Subcutaneous abdominal adipose tissue (tissue), 5 donors: ENCODE data around the gene LYPD6.

Experiments used
- H3K27ac ChIP-seq: one replicate; pipeline ENCODE4 v1.7.0; 2013; ENCODE audit warnings: low read depth, mild to moderate bottlenecking, inconsistent platforms, low read length, moderate library complexity
- H3K27me3 ChIP-seq, 5 donors: one replicate each; pipeline ENCODE4 v1.7.0; 2013; ENCODE audit warnings: low read length in 5 of 5, inconsistent platforms in 1 of 5; ENCODE audit not compliant: control insufficient read depth in 5 of 5, insufficient read depth in 4 of 5
- H3K36me3 ChIP-seq, 5 donors: one replicate each; pipeline ENCODE4 v1.7.0; 2013; ENCODE audit warnings: low read length in 5 of 5; ENCODE audit not compliant: control insufficient read depth in 5 of 5, insufficient read depth in 5 of 5
- H3K4me1 ChIP-seq, 5 donors: one replicate each; pipeline ENCODE4 v1.7.0; 2013; ENCODE audit warnings: low read length in 5 of 5, mild to moderate bottlenecking in 3 of 5, moderate library complexity in 1 of 5; ENCODE audit not compliant: control insufficient read depth in 5 of 5, insufficient read depth in 5 of 5
- H3K4me3 ChIP-seq, 5 donors: one replicate each; pipeline ENCODE4 v1.7.0; 2013; ENCODE audit warnings: low read length in 5 of 5, low read depth in 1 of 5
- H3K9ac ChIP-seq, 5 donors: one replicate each; pipeline ENCODE4 v1.7.0; 2013; ENCODE audit warnings: low read length in 5 of 5, mild to moderate bottlenecking in 4 of 5, moderate library complexity in 3 of 5
- H3K9me3 ChIP-seq, 5 donors: one replicate each; pipeline ENCODE4 v1.7.0; 2013; ENCODE audit warnings: low read length in 5 of 5; ENCODE audit not compliant: control insufficient read depth in 5 of 5
- donor health status: healthy.
- donor health status: healthy.
- donor health status: healthy.
- donor health status: healthy.
- donor health status: healthy.

LYPD6 gene

DNA sequence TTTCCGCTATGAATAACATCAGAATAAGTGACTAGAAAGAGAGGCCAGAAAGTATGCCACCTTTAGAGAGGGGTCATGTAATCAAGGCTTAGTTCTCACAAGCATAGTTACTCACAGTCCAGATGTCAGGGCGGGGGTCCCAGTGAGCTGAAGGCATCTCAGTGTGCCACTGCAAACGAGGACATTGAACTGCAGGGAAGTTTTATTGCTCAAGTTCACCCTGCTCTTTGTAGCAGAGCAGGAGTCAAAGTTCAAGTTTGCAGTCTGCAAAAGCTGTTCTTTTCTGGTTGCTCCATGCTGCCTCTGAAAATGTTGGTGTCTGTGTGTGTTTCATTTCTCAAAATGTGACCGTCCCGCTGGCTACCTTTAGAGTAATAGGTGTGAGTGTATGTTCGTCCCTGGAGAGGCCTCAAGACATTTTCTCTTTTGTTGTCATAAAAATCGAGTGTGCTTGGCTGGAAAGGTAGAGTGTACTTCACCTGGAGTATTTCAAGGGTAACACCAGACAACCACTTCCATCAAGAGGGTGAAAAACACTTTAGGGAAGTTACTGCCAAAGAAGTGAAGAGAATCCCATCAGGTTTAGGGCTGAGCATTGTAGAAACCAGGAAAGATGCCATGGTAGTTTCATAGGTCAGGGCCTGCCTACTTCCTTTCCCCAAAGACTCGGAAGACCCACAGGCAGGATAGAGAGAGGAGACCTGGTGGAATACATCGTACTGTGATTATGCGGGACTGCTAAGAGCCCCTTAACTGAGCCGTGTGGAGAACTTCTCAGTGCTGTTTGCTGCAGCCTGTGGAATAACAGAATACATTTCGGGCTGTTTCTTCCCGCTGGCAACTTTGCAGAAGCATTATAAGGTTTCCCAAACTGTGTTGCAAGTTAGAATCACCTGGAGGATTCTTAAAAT, 89.9 kb downstream of the LYPD6 start:
- Histone ChIP-seq H3K4me3 (no peak overlapping the region), H3K27me3 (no peaks in the 10 kb centered on the region), H3K4me1 (no peaks in the 10 kb centered on the region), H3K9me3 (no peaks in the 10 kb centered on the region), H3K27ac (no peak overlapping the region), H3K9ac (no peak overlapping the region), H3K36me3 (no peaks in the 10 kb centered on the region)

DNA sequence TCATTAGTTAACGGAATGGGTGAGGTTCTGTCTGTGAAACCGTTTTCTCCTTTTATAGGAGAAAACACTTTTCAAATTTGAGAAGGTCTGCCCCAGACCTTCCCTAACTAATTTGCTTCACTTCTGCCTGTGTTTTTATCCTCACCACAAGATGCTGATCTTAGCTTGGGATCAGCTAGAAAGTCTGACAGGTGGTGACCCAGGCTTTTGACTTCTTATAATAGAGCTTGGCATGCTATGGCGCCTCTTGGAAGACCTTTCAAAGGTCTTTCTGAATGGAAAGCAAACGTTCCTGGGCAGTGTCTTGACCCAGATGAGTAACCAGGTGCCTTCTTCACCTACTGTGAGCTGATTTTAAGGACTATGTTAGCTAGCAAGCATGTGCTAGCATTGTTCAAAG, 91.4 kb downstream of the LYPD6 start:
- no peak overlapping the region for H3K4me3 ChIP-seq
- no peaks in the 10 kb centered on the region for H3K9me3 ChIP-seq
- no peak overlapping the region for H3K27ac ChIP-seq
- no peaks in the 10 kb centered on the region for H3K36me3 ChIP-seq
- no peaks in the 10 kb centered on the region for H3K4me1 ChIP-seq
- H3K9ac ChIP-seq = no peak overlapping the region
- H3K27me3 ChIP-seq = no peaks in the 10 kb centered on the region

GRCh38 chr2:149422337-149422990, 92.1 kb downstream of the LYPD6 start:
- Histone ChIP-seq H3K4me3 (no peak overlapping the region), H3K4me1 (no peaks in the 10 kb centered on the region), H3K9ac (no peak overlapping the region), H3K9me3 (no peaks in the 10 kb centered on the region), H3K27me3 (no peaks in the 10 kb centered on the region), H3K36me3 (no peaks in the 10 kb centered on the region), H3K27ac (no peak overlapping the region)

DNA sequence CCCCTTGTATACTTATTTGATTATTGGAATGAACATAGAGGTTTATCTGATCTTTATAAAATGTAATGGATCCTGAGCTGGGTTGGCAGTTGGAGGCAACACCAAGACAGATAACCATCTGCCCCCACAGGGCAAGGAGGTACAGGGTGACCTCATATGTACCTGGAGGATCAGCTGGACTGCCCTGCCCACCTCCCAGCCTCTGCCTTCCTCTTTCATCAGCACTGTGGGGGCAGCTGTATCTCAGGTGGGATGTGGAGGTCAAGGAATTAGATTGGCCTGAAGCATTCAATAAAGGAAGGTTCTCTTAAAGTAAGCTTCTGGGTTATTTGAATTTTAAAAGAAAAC, 92.6 kb downstream of the LYPD6 start:
- no peak overlapping the region for H3K27ac ChIP-seq
- H3K9me3 ChIP-seq = no peaks in the 10 kb centered on the region
- no peak overlapping the region for H3K9ac ChIP-seq

GRCh38 chr2:149423630-149424029, 93.2 kb downstream of the LYPD6 start:
- H3K36me3 ChIP-seq = no peaks in the 10 kb centered on the region
- H3K9me3 ChIP-seq = no peaks in the 10 kb centered on the region
- H3K9ac ChIP-seq = no peak overlapping the region
- no peaks in the 10 kb centered on the region for H3K4me1 ChIP-seq
- no peaks in the 10 kb centered on the region for H3K27me3 ChIP-seq
- H3K27ac ChIP-seq = no peak overlapping the region
- H3K4me3 ChIP-seq = no peak overlapping the region

More for the DNA sequence above, 92.6 kb downstream of the LYPD6 start:
- no peaks in the 10 kb centered on the region for H3K36me3 ChIP-seq
- no peak overlapping the region for H3K4me3 ChIP-seq
- H3K27me3 ChIP-seq = no peaks in the 10 kb centered on the region
- no peaks in the 10 kb centered on the region for H3K4me1 ChIP-seq

DNA sequence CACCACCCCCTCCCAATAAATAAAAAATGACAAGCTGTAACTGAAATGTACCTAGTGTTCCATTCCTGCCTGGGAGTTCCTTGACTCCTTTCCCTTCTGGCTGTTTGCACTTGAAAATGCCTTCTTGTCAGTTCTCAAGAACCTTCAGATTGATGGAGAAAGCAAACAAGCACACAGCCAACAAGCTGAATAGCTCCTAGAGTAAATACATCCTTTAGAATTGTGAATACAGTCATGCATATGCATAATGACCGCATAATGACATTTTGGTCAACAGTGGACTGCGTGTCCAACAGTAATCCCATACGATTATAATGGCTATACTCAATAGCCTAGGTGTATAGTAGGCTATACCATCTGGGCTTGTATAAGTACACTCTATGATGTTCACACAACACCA, 97.0 kb downstream of the LYPD6 start:
- peaks cover 0 to 7% (median 4%) of the 10 kb centered on the region in 5 donors for H3K9me3 ChIP-seq
- H3K27ac ChIP-seq = no peak overlapping the region
- H3K27me3 ChIP-seq = no peaks in the 10 kb centered on the region
- peaks cover 0 to 6% (median 0%) of the 10 kb centered on the region in 5 donors for H3K4me1 ChIP-seq
- H3K36me3 ChIP-seq = no peaks in the 10 kb centered on the region
- no peak overlapping the region for H3K9ac ChIP-seq
- no peak overlapping the region for H3K4me3 ChIP-seq

- Histone ChIP-seq H3K27ac (no peak overlapping the region), H3K36me3 (no peaks in the 10 kb centered on the region), H3K9ac (no peak overlapping the region), H3K4me3 (no peak overlapping the region), H3K9me3 (peaks cover 0 to 7% (median 4%) of the 10 kb centered on the region in 5 donors), H3K27me3 (no peaks in the 10 kb centered on the region), H3K4me1 (peaks cover 0 to 6% (median 0%) of the 10 kb centered on the region in 5 donors)
These were observed 98.4 kb downstream of the LYPD6 start for GRCh38 chr2:149428783-149429182.

GRCh38 chr2:149430743-149431736, 100.7 kb downstream of the LYPD6 start:
- Histone ChIP-seq H3K36me3 (no peaks in the 10 kb centered on the region), H3K9ac (no peak overlapping the region), H3K27me3 (no peaks in the 10 kb centered on the region), H3K4me1 (peaks cover 0 to 6% (median 0%) of the 10 kb centered on the region in 5 donors), H3K27ac (no peak overlapping the region), H3K4me3 (no peak overlapping the region), H3K9me3 (peaks cover 0 to 7% (median 4%) of the 10 kb centered on the region in 5 donors)

DNA sequence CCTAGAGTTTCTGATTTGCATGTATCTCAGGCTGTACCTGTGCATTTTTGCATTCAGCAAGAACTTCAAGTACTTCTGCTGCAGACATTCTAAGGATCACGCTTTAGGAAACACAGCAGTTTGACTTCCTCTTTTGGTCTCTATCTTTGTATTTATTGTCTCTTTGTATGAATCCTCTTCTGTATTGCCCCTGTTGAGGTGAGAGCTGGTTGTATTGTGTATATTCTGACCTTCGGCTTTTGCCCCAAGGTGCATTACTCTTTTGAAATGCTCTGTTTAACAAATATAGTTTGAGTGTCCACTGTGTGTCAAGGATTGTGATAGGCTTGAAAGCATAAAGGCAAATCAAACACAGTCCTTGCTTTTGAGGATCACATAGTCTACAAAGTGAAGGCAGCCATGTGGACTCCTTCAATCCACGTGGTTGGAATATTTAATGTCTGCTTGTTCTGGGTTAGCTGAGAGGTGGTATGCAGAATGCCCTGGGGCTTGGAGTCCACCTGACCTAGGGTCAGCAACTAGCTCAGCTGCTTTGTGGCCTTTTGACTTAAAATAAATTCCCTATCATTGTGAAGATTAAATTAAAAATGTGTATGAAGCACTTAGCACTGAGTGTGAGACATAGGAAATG, 108.1 kb downstream of the LYPD6 start:
- Histone ChIP-seq H3K9ac (no peak overlapping the region), H3K27me3 (no peaks in the 10 kb centered on the region), H3K9me3 (no peaks in the 10 kb centered on the region)

More for the DNA sequence above, 108.1 kb downstream of the LYPD6 start:
- Histone ChIP-seq H3K27ac (no peak overlapping the region), H3K4me3 (no peak overlapping the region), H3K36me3 (no peaks in the 10 kb centered on the region), H3K4me1 (no peaks in the 10 kb centered on the region)
